Lower leg skin (tissue), 4 donors: Measurements from ENCODE around the gene NECAB2. TPM values are rescaled to one million over a fixed set of nuclear protein-coding genes. Genes with fewer than 3 reads are reported as not detected.

ENCODE experiments used
- DNase-seq, 2 donors: peaks; one replicate each; pipeline ENCODE4 v3.0.0-alpha.2; 2019; ENCODE audit warnings: low spot score in 2 of 2
- H3K4me3 ChIP-seq: fragments of 200-600 bp; sonication (generic); 2 replicates; pipeline ENCODE4 v1.5.1; 2017; ENCODE audit warnings: mild to moderate bottlenecking, low read depth; ENCODE audit not compliant: poor library complexity, severe bottlenecking
- CTCF ChIP-seq, 3 donors: fragments of 450-650 bp; IDR thresholded peaks; one replicate each; pipeline ENCODE4 v1.5.1; 2016; ENCODE audit warnings: antibody characterized with exemption in 3 of 3, mild to moderate bottlenecking in 3 of 3, moderate library complexity in 2 of 3
- POLR2A ChIP-seq, 2 donors: fragments of 450-650 bp; IDR thresholded peaks; one replicate each; pipeline ENCODE4 v1.6.1; 2016 to 2017; ENCODE audit warnings: antibody characterized with exemption in 2 of 2, mild to moderate bottlenecking in 1 of 2, moderate library complexity in 1 of 2
- WGBS, 2 donors: methylation state at CpG; one replicate each; pipeline ENCODE4 v1.1.5; 2018; 5-methylcytosine and 5-hydroxymethylcytosine counted together
- intact Hi-C: fragments of 100-400 bp; cut with DNase I; formaldehyde crosslinking; loops from one replicate; pipeline ENCODE4 v1.15.0; 2023; ENCODE audit warnings: low total_unique reads
- total RNA-seq, 4 donors: library from RNA; depleted of rRNA; stranded (reverse); fragments of >200 nt; gene quantifications; one replicate each; pipeline ENCODE4 v1.1.0, GENCODE V29; 2016

NECAB2 gene
- total RNA-seq, 4 donors from 2014 or later = not detected

GRCh38 chr16:84020353-84020752 is 52.3 kb downstream of the NECAB2 start:
- no peak for TF ChIP-seq CTCF (IDR thresholded peaks at IDR 0.05)
- no peak for TF ChIP-seq POLR2A (IDR thresholded peaks at IDR 0.05)
- no peak for DNase-seq
- intact Hi-C loops = no loop called here
- WGBS, 2 donors = 61 to 82% methylated on average over 5 to 9 of the region's 9 CpGs
- H3K4me3 ChIP-seq = no peak overlapping the region

GRCh38 chr16:84021488-84021887 is 53.4 kb downstream of the NECAB2 start:
- intact Hi-C loops = no loop called here
- DNase-seq = no peak
- 89 to 92% methylated on average over 5 of the region's 5 CpGs for WGBS, 2 donors
- no peak overlapping the region for H3K4me3 ChIP-seq
- TF ChIP-seq CTCF (IDR thresholded peaks at IDR 0.05) (no peak), POLR2A (IDR thresholded peaks at IDR 0.05) (no peak)

- no peak for DNase-seq
- intact Hi-C loops = no loop called here
- no peak overlapping the region for H3K4me3 ChIP-seq
- TF ChIP-seq POLR2A (IDR thresholded peaks at IDR 0.05) (no peak), CTCF (IDR thresholded peaks at IDR 0.05) (no peak)
- 71 to 72% methylated on average over 11 of the region's 11 CpGs for WGBS, 2 donors
Measured at GRCh38 chr16:84022644-84023043, 54.6 kb downstream of the NECAB2 start.

DNA sequence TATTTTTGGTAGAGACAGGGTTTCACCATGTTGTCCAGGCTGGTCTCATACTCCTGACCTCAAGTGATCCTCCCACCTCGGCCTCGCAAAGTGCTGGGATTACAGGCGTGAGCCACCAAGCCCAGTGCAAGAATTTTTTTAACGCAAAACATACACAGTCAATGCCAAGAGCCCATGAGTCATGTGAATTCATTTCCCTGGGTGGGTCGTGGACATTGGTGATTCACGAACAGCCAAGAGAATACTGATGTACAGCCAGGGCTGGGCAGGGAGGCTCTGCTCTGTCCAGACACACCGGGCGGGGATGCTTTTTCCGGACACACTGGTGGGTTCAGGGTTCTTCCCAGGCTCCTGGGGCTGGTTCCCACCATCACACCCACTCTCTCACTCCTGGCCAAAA is 56.8 kb downstream of the NECAB2 start:
- peak in 1 of 2 donors; percentile 21 for DNase-seq
- intact Hi-C loops = no loop called here
- WGBS, 2 donors = 32 to 49% methylated on average over 9 of the region's 9 CpGs
- H3K4me3 ChIP-seq = no peak overlapping the region
- no peak for TF ChIP-seq POLR2A (IDR thresholded peaks at IDR 0.05)
- TF ChIP-seq CTCF (IDR thresholded peaks at IDR 0.05) = no peak

DNA sequence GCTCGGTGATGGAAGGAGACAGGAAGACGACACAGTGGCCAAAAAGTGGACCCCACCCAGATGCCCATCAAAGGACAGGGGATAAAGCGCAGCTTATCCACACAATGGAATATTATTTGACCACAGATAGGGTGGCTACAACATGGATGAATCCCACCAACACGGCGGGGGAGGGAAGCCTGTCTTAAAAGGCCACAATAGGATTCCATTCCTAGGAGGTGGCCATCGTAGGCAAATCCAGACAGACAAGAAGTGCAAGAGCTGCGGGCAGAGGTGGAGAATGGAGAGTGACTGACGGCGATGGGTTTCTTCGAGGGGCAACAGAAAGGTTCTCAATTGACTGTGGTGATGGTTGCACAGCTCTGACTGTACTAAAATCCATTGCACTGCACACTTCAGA is 58.6 kb downstream of the NECAB2 start:
- no peak for DNase-seq
- intact Hi-C loops = no loop called here
- 73 to 79% methylated on average over 10 of the region's 10 CpGs for WGBS, 2 donors
- H3K4me3 ChIP-seq = no peak overlapping the region
- TF ChIP-seq CTCF (IDR thresholded peaks at IDR 0.05) (no peak), POLR2A (IDR thresholded peaks at IDR 0.05) (no peak)

DNA sequence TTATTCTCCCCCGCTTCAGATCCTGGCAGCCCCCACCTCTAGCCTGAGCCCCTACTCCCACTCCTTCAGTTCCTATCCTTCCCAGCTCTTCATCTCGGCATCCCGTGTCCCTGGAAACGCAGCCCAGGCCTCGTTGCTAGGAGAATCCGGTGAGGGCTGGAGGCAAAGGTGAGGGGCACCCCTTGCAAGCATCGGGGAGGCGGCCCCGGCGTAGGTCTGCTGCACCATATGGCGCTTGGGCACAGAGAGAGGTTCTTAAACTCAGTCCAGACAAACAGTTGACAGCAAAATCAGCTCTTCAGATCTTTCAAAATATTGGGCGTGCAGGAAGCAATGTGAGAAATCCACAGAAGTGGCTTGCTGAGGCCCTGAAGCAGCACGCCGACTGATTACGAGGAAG is 59.6 kb downstream of the NECAB2 start:
- DNase-seq = no peak
- TF ChIP-seq CTCF (IDR thresholded peaks at IDR 0.05) = no peak
- no peak for TF ChIP-seq POLR2A (IDR thresholded peaks at IDR 0.05)
- H3K4me3 ChIP-seq = no peak overlapping the region
- WGBS, 2 donors = 74 to 84% methylated on average over 15 of the region's 15 CpGs
- intact Hi-C loops = no loop called here
